ENCODE results near the gene TRAPPC2L.

The TRAPPC2L gene

DNA sequence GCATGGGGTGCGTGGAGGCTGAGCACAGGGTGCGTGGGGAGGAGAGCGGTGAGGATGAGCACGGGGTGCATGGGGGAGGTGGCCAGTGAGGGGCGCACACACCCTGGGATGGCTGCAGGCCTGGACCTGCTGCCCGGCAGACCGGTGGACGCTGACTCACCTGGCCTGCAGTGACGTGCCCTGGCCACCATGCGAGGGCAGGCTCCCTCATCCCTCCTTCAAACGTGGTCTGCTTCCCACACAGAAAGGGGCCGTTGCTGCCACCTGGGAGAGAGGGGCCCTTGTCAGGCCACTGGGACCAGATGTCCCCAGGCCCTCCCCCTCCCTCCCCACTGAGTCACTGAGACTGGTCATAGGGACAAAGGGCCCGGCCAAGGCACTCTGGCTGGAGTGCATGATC lies 25.1 kb upstream of the TRAPPC2L start:
- Histone ChIP-seq H3K4me2 (ENCODE audit: low read depth, low read length) (no peak overlapping the region), H3F3A (ENCODE audit: insufficient read depth, low read length) (no peaks in the 10 kb centered on the region), H2AFZ (ENCODE audit: low read length) (no peak overlapping the region), H3K36me3 (replicated peaks; ENCODE audit: insufficient read depth, low read length) (no peaks in the 10 kb centered on the region), H3K79me2 (ENCODE audit: low read length) (no peaks in the 10 kb centered on the region), H3K27me3 (replicated peaks; ENCODE audit: insufficient read depth, low read length) (peaks cover 4% of the 10 kb centered on the region; the same call in 1 of the 2 replicates), H3K4me3 (ENCODE audit: low read length) (no peak overlapping the region), H3K9me3 (replicated peaks; ENCODE audit: insufficient read depth, low read length) (no peaks in the 10 kb centered on the region), H3K4me1 (ENCODE audit: low read length) (no peaks in the 10 kb centered on the region), H3K9me2 (replicated peaks; ENCODE audit: insufficient read depth, low read length) (no peaks in the 10 kb centered on the region), H3K9ac (ENCODE audit: low read length) (no peak overlapping the region), H4K20me1 (ENCODE audit: insufficient read depth, low read length) (no peaks in the 10 kb centered on the region), H3K27ac (ENCODE audit: low read length) (no peak overlapping the region)
- TF ChIP-seq, protein P1, sequence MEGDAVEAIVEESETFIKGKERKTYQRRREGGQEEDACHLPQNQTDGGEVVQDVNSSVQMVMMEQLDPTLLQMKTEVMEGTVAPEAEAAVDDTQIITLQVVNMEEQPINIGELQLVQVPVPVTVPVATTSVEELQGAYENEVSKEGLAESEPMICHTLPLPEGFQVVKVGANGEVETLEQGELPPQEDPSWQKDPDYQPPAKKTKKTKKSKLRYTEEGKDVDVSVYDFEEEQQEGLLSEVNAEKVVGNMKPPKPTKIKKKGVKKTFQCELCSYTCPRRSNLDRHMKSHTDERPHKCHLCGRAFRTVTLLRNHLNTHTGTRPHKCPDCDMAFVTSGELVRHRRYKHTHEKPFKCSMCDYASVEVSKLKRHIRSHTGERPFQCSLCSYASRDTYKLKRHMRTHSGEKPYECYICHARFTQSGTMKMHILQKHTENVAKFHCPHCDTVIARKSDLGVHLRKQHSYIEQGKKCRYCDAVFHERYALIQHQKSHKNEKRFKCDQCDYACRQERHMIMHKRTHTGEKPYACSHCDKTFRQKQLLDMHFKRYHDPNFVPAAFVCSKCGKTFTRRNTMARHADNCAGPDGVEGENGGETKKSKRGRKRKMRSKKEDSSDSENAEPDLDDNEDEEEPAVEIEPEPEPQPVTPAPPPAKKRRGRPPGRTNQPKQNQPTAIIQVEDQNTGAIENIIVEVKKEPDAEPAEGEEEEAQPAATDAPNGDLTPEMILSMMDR (IDR thresholded peaks at IDR 0.05; ENCODE audit: low read length) = no peak
- TF ChIP-seq EZH2 (optimal IDR thresholded peaks at IDR 0.05; ENCODE audit: low read depth, low read length) = no peak
- TF ChIP-seq EZH2phosphoT487 (IDR thresholded peaks at IDR 0.05; ENCODE audit: low read length) = no peak
- DNase-seq = no peak

DNA sequence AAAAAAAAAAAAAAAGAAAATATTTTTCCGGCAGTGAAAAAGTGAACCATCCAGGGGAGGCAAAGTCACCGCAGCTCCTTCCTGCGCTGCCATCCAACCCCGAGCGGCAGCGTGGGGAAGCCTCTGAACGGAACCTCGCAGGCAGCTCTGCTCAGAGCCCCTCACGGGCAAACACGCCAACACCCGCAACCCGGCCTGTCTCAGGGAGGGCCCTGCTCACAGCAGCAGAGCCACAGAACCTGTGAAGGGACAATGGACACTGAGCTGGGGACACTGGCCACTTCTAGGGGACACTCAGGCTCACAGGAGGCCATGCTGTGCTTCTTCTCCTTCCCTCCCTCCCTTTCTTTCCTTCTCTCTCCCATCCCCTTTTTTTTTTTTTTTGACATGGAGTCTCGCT lies 23.8 kb upstream of the TRAPPC2L start:
- Histone ChIP-seq H3K79me2 (ENCODE audit: low read length) (no peaks in the 10 kb centered on the region), H3K4me3 (ENCODE audit: low read length) (no peak overlapping the region), H3K4me2 (ENCODE audit: low read depth, low read length) (no peak overlapping the region), H3K27ac (ENCODE audit: low read length) (no peak overlapping the region), H3F3A (ENCODE audit: insufficient read depth, low read length) (no peaks in the 10 kb centered on the region), H4K20me1 (ENCODE audit: insufficient read depth, low read length) (no peaks in the 10 kb centered on the region), H3K9me2 (replicated peaks; ENCODE audit: insufficient read depth, low read length) (no peaks in the 10 kb centered on the region), H3K36me3 (replicated peaks; ENCODE audit: insufficient read depth, low read length) (no peaks in the 10 kb centered on the region), H2AFZ (ENCODE audit: low read length) (no peak overlapping the region), H3K4me1 (ENCODE audit: low read length) (no peaks in the 10 kb centered on the region), H3K9me3 (replicated peaks; ENCODE audit: insufficient read depth, low read length) (no peaks in the 10 kb centered on the region), H3K9ac (ENCODE audit: low read length) (no peak overlapping the region), H3K27me3 (replicated peaks; ENCODE audit: insufficient read depth, low read length) (peaks cover 4% of the 10 kb centered on the region)
- no peak for DNase-seq
- TF ChIP-seq EZH2phosphoT487 (IDR thresholded peaks at IDR 0.05; ENCODE audit: low read length) (no peak), EZH2 (optimal IDR thresholded peaks at IDR 0.05; ENCODE audit: low read depth, low read length) (no peak)
- TF ChIP-seq, protein P1 (IDR thresholded peaks at IDR 0.05; ENCODE audit: low read length) = no peak

DNA sequence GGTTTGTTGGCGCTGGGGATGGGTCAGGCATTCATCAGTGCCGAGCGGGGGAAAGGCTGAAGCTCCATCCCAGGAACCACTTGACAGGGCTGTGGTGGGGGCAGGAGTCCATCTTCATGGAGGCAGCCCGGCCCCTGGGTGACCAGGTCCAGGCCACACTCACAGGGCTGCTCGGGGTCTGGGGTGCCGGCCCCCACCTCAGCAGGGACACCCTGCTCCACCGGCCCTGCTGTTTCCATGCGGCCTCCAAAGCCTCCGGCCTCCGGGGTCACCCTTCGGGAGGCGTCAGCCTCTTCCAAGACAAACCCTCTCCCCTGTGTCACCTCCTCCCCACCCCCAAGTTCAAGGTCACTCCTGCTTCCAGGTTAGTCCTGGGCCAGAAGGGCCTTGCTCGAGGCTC lies 22.3 kb upstream of the TRAPPC2L start:
- no peak for DNase-seq
- Histone ChIP-seq H3K27ac (ENCODE audit: low read length) (no peak overlapping the region), H3K27me3 (replicated peaks; ENCODE audit: insufficient read depth, low read length) (peaks cover 4% of the 10 kb centered on the region), H3F3A (ENCODE audit: insufficient read depth, low read length) (no peaks in the 10 kb centered on the region), H3K4me3 (ENCODE audit: low read length) (no peak overlapping the region), H4K20me1 (ENCODE audit: insufficient read depth, low read length) (no peaks in the 10 kb centered on the region), H3K9ac (ENCODE audit: low read length) (no peak overlapping the region), H3K4me1 (ENCODE audit: low read length) (no peaks in the 10 kb centered on the region), H3K9me3 (replicated peaks; ENCODE audit: insufficient read depth, low read length) (no peaks in the 10 kb centered on the region), H3K4me2 (ENCODE audit: low read depth, low read length) (no peak overlapping the region), H3K9me2 (replicated peaks; ENCODE audit: insufficient read depth, low read length) (no peaks in the 10 kb centered on the region), H3K79me2 (ENCODE audit: low read length) (no peaks in the 10 kb centered on the region), H3K36me3 (replicated peaks; ENCODE audit: insufficient read depth, low read length) (no peaks in the 10 kb centered on the region), H2AFZ (ENCODE audit: low read length) (no peak overlapping the region)
- TF ChIP-seq EZH2phosphoT487 (IDR thresholded peaks at IDR 0.05; ENCODE audit: low read length) = no peak
- no peak for TF ChIP-seq EZH2 (optimal IDR thresholded peaks at IDR 0.05; ENCODE audit: low read depth, low read length)
- TF ChIP-seq, protein P1 (IDR thresholded peaks at IDR 0.05; ENCODE audit: low read length) = no peak
